ENCODE results near the gene MDK. TPM values are rescaled to one million over a fixed set of nuclear protein-coding genes. Genes with fewer than 3 reads are reported as not detected.

The MDK gene
- total RNA-seq, 1 donor = 1.5 TPM

DNA sequence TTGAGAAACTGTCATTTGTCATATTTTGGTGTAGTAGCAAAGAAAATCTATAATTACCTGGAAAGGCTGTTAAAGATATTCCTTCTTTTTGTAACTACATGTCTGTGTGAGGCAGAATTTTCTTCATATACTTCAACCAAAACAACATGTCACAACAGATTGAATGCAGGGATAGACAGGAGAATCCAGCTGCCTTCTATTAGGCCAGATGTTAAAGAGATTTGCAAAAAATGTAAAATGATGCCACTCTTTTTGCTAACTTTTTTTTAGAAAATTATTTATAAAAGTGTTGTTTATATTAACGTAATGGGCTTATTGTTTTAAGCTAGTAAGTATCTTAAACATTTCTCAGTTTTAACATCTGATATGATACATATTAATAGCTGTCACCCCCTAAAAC, 21.5 kb upstream of the MDK start:
- Histone ChIP-seq H3K4me1 (ENCODE audit: insufficient read depth, low read length) (peaks cover 79% of the 10 kb centered on the region), H3K9me3 (ENCODE audit: low read depth, low read length) (no peaks in the 10 kb centered on the region), H3K4me3 (ENCODE audit: low read length) (no peak overlapping the region), H3K27me3 (ENCODE audit: insufficient read depth, low read length) (no peaks in the 10 kb centered on the region)

DNA sequence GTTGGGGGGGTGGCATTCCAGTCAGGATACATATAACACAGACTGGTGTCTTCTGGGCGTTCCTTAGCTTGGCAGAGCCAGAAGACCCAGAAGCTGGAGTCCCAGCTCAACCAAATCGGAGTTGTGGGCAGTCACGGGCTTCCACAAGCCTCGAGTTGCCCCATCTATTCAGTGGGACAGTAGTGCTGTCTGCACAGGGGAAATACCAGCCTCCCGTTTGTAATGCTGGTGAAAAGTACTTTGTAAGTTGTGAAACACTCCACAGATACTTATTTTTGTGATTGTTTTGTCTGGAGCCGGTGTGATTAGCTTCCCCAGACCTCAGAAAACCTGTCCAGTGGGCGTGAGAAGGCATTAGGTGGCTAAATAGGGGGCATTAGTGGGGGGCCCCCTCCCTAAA, 20.6 kb upstream of the MDK start:
- Histone ChIP-seq H3K4me1 (ENCODE audit: insufficient read depth, low read length) (peaks cover 74% of the 10 kb centered on the region), H3K4me3 (ENCODE audit: low read length) (peak overlapping the region; percentile 24), H3K27me3 (ENCODE audit: insufficient read depth, low read length) (no peaks in the 10 kb centered on the region), H3K9me3 (ENCODE audit: low read depth, low read length) (no peaks in the 10 kb centered on the region)

DNA sequence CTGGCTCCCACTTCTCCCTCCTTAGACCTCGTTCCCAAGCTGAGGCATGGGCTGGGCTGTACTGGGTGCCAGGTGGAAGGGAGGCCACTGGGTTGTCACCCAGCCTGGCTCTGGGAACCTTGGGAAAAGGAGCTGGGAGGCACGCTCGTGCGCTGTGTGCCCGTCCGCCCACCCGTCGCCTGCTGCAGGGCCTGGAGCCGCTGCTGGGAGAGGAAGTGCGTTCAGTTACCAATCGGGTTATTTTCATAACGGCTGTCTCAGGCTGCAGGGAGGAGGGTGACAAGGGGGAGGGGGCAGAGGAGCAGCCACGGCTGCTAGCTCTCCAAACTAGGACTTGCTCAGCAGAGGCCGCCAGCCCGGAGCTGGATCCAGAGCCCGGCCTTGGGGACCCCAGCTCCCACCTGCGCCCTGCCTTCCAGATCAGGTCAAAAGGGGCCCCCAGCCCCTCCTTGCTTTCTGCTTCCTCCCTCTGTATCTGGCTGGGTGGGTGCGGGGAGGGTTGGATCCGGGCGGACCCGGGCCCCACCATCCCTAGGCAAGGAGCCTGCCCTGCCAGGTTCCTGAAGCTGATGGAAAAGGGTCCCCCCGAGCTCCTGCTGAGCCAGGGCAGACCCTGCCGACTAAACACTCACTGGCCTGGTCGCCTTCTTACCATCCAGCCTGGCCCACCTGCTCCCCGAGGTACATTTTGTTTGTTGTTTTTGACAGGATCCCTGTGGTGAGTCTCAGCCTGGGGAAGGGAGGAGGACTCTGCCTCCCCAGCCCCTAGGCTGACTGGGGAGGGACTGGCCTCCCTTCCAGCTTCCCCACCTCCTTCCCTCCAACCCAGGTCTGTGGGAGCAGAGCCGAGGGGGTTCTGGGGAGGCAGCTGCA, 19.9 kb upstream of the MDK start:
- peaks cover 70% of the 10 kb centered on the region for H3K4me1 ChIP-seq (ENCODE audit: insufficient read depth, low read length)
- H3K27me3 ChIP-seq (ENCODE audit: insufficient read depth, low read length) = no peaks in the 10 kb centered on the region
- H3K9me3 ChIP-seq (ENCODE audit: low read depth, low read length) = no peaks in the 10 kb centered on the region
- peak overlapping the region; percentile 24 for H3K4me3 ChIP-seq (ENCODE audit: low read length)

- H3K4me1 ChIP-seq (ENCODE audit: insufficient read depth, low read length) = peaks cover 69% of the 10 kb centered on the region
- no peaks in the 10 kb centered on the region for H3K27me3 ChIP-seq (ENCODE audit: insufficient read depth, low read length)
- H3K9me3 ChIP-seq (ENCODE audit: low read depth, low read length) = no peaks in the 10 kb centered on the region
- H3K4me3 ChIP-seq (ENCODE audit: low read length) = no peak overlapping the region
Measured at GRCh38 chr11:46362156-46363030, 19.1 kb upstream of the MDK start.

DNA sequence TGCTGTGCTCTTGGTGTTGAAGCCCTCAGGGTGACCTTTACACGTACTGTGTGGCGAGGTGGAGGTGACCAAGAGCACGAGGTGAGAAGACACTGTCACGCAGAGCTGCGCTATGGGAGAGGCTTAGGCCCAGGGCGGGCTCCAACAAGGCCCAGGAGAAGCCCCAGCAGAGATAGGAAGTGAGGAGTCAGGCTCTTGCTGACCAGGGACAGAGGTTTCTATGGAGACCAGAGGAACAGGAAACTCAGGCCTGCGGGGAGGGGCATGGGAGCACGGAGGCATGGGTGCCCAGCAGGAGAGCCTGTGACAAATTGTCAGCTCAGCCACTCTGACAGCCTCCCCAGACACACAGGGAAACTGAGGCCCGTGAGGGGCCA, 18.4 kb upstream of the MDK start:
- no peaks in the 10 kb centered on the region for H3K27me3 ChIP-seq (ENCODE audit: insufficient read depth, low read length)
- no peak overlapping the region for H3K4me3 ChIP-seq (ENCODE audit: low read length)
- peaks cover 63% of the 10 kb centered on the region for H3K4me1 ChIP-seq (ENCODE audit: insufficient read depth, low read length)
- no peaks in the 10 kb centered on the region for H3K9me3 ChIP-seq (ENCODE audit: low read depth, low read length)

GRCh38 chr11:46363455-46364005, 17.9 kb upstream of the MDK start:
- Histone ChIP-seq H3K27me3 (ENCODE audit: insufficient read depth, low read length) (no peaks in the 10 kb centered on the region), H3K4me1 (ENCODE audit: insufficient read depth, low read length) (peaks cover 59% of the 10 kb centered on the region), H3K4me3 (ENCODE audit: low read length) (no peak overlapping the region), H3K9me3 (ENCODE audit: low read depth, low read length) (no peaks in the 10 kb centered on the region)

DNA sequence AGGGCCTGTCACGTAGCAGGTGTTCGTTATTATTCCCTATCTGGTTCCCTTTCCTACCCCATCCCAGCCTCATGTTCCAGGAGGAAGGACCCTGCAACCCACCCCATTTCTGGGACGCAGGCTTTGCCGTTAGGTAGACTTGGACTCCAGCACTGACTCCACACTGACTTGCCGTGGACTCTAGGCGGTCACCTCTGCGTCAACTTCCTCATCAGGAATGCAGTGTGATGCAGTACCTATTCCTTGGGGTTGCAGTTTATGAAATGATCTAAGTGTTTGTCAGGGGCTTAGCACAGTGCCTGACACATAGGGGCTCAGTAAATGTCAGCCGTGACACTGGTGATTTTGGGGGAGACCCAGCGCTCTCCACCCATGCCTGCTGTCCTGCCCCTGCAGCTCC, 17.4 kb upstream of the MDK start:
- H3K4me1 ChIP-seq (ENCODE audit: insufficient read depth, low read length) = peaks cover 55% of the 10 kb centered on the region
- no peaks in the 10 kb centered on the region for H3K27me3 ChIP-seq (ENCODE audit: insufficient read depth, low read length)
- H3K4me3 ChIP-seq (ENCODE audit: low read length) = no peak overlapping the region
- H3K9me3 ChIP-seq (ENCODE audit: low read depth, low read length) = no peaks in the 10 kb centered on the region

DNA sequence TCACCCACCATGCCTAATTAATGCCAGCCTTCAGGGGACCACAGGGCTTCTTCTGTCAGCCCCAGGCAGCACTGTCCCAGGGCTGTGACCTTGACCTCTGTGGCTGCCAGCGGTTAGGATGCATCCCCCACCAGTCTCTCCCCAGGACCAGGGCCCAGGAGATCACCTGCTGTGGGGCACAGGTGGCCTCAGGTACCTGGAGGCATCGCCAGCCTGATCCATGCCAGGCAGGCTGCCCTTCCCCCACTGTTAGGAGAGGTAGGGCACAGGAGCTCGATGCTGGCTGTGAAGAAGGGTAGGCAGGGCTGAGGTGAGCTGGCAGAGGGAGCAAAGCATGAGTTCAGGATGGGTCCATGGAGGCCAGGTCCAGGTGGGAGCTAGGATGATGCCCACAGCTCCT, 16.7 kb upstream of the MDK start:
- H3K9me3 ChIP-seq (ENCODE audit: low read depth, low read length) = no peaks in the 10 kb centered on the region
- no peak overlapping the region for H3K4me3 ChIP-seq (ENCODE audit: low read length)
- H3K4me1 ChIP-seq (ENCODE audit: insufficient read depth, low read length) = peaks cover 53% of the 10 kb centered on the region
- no peaks in the 10 kb centered on the region for H3K27me3 ChIP-seq (ENCODE audit: insufficient read depth, low read length)

DNA sequence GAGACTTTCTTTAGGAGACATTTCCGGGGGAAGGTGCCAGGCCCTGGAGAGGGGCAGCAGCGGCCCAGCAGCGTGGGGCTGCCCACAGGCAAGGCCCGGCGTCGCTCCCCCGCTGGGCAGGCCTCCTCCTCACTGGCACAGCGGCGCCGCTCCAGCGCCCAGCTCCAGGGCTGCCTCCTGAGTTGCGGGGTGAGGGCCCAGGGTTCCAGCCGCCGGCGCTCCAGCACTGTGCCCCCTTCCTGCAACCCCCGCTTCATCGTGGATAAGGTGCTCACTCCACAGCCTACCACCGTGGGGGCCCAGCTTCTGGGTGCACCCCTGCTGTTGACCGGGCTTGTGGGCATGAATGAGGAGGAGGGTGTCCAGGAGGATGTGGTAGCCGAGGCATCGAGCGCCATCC, 15.2 kb upstream of the MDK start:
- Histone ChIP-seq H3K27me3 (ENCODE audit: insufficient read depth, low read length) (no peaks in the 10 kb centered on the region), H3K4me3 (ENCODE audit: low read length) (no peak overlapping the region), H3K4me1 (ENCODE audit: insufficient read depth, low read length) (peaks cover 42% of the 10 kb centered on the region), H3K9me3 (ENCODE audit: low read depth, low read length) (no peaks in the 10 kb centered on the region)

GRCh38 chr11:46366661-46367161, 14.8 kb upstream of the MDK start:
- no peak overlapping the region for H3K4me3 ChIP-seq (ENCODE audit: low read length)
- peaks cover 38% of the 10 kb centered on the region for H3K4me1 ChIP-seq (ENCODE audit: insufficient read depth, low read length)
- H3K9me3 ChIP-seq (ENCODE audit: low read depth, low read length) = no peaks in the 10 kb centered on the region
- no peaks in the 10 kb centered on the region for H3K27me3 ChIP-seq (ENCODE audit: insufficient read depth, low read length)

DNA sequence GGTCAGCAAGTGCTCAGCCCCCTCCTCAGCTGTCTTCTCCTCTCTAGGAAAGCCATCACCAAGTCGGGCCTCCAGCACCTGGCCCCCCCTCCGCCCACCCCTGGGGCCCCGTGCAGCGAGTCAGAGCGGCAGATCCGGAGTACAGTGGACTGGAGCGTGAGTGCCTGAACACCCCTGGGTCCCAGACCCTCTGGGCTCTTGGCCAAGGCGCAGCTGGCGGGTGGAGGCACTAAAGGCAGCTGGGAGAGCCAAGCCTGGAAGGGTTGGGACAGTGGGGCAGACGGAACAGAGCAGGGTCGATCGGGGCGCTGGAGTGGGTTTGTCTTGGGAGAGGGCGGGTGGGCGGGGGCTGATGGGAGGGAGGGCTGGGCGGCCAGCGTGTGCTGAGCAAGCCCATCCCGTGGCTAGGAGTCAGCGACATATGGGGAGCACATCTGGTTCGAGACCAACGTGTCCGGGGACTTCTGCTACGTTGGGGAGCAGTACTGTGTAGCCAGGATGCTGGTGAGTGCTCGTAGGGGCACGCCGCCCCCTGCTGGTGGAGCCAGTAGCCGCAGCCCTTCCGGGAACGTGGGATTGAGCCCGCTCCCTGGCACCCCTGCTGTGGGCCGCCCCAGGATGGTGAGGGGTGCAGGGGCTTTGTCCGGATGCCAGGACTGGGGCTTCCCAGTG, 14.1 kb upstream of the MDK start:
- peaks cover 31% of the 10 kb centered on the region for H3K4me1 ChIP-seq (ENCODE audit: insufficient read depth, low read length)
- H3K27me3 ChIP-seq (ENCODE audit: insufficient read depth, low read length) = no peaks in the 10 kb centered on the region
- H3K4me3 ChIP-seq (ENCODE audit: low read length) = no peak overlapping the region
- H3K9me3 ChIP-seq (ENCODE audit: low read depth, low read length) = no peaks in the 10 kb centered on the region

DNA sequence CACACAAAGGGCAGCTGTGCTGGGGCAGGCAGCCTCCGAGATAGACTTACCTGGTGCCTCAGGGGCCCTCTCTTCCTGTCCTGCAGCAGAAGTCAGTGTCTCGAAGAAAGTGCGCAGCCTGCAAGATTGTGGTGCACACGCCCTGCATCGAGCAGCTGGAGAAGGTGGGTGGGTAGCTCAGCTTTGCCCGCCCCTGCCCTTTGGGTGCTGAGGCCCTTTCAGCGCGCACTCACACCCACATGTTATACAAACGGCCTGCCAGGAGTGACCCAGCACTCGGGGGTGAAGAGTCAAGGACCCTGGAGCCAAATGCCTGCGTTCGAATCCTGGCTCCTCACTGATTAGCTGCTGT, 13.6 kb upstream of the MDK start:
- Histone ChIP-seq H3K4me3 (ENCODE audit: low read length) (no peak overlapping the region), H3K4me1 (ENCODE audit: insufficient read depth, low read length) (peaks cover 26% of the 10 kb centered on the region), H3K9me3 (ENCODE audit: low read depth, low read length) (no peaks in the 10 kb centered on the region), H3K27me3 (ENCODE audit: insufficient read depth, low read length) (no peaks in the 10 kb centered on the region)

GRCh38 chr11:46369458-46370152, 11.9 kb upstream of the MDK start:
- H3K4me1 ChIP-seq (ENCODE audit: insufficient read depth, low read length) = peaks cover 10% of the 10 kb centered on the region
- H3K27me3 ChIP-seq (ENCODE audit: insufficient read depth, low read length) = no peaks in the 10 kb centered on the region
- no peak overlapping the region for H3K4me3 ChIP-seq (ENCODE audit: low read length)
- H3K9me3 ChIP-seq (ENCODE audit: low read depth, low read length) = no peaks in the 10 kb centered on the region

- Histone ChIP-seq H3K27me3 (ENCODE audit: insufficient read depth, low read length) (no peaks in the 10 kb centered on the region), H3K4me1 (ENCODE audit: insufficient read depth, low read length) (peaks cover 10% of the 10 kb centered on the region), H3K4me3 (ENCODE audit: low read length) (no peak overlapping the region), H3K9me3 (ENCODE audit: low read depth, low read length) (no peaks in the 10 kb centered on the region)
Measured at GRCh38 chr11:46370253-46370652, 11.2 kb upstream of the MDK start.
